Measurements from ENCODE around the gene BLCAP. TPM values are rescaled to one million over a fixed set of nuclear protein-coding genes. Genes with fewer than 3 reads are reported as not detected.
A peak's percentile ranks its signal among the peaks of the same experiment; 100 is the strongest.
"Not testable (repeated sequence)": the region's sequence is repeated elsewhere in the genome, so short reads cannot be mapped to it uniquely, and the experiment has no call there.

BLCAP gene
- polyA plus RNA-seq, 4 donors, result 78.4 to 88.1 (median 84.9) TPM

GRCh38 chr20:37558779-37559178 lies 31.1 kb upstream of the BLCAP start:
- DNase-seq (ENCODE audit: low read depth in 4 of 4, low spot score in 3 of 4), result no peak

- DNase-seq (ENCODE audit: low read depth in 4 of 4, low spot score in 3 of 4), result no peak
These were observed 30.6 kb upstream of the BLCAP start for GRCh38 chr20:37558306-37558705.

GRCh38 chr20:37556538-37556937 lies 28.9 kb upstream of the BLCAP start:
- no peak for DNase-seq (ENCODE audit: low read depth in 4 of 4, low spot score in 3 of 4)

- DNase-seq (ENCODE audit: low read depth in 4 of 4, low spot score in 3 of 4), result not testable (repeated sequence)
These were observed 27.1 kb upstream of the BLCAP start for GRCh38 chr20:37554721-37555298.

- no peak for DNase-seq (ENCODE audit: low read depth in 4 of 4, low spot score in 3 of 4)
These were observed 24.7 kb upstream of the BLCAP start for GRCh38 chr20:37552415-37552814.

- not testable (repeated sequence) for DNase-seq (ENCODE audit: low read depth in 4 of 4, low spot score in 3 of 4)
These were observed 24.0 kb upstream of the BLCAP start for GRCh38 chr20:37551660-37552059.

- not testable (repeated sequence) for DNase-seq (ENCODE audit: low read depth in 4 of 4, low spot score in 3 of 4)
These were observed 22.6 kb upstream of the BLCAP start for GRCh38 chr20:37550101-37550920.

- DNase-seq (ENCODE audit: low read depth in 4 of 4, low spot score in 3 of 4), result no peak
These were observed 20.2 kb upstream of the BLCAP start for GRCh38 chr20:37547912-37548311.

- DNase-seq (ENCODE audit: low read depth in 4 of 4, low spot score in 3 of 4), result no peak
These were observed 17.8 kb upstream of the BLCAP start for GRCh38 chr20:37545516-37545915.

- no peak for DNase-seq (ENCODE audit: low read depth in 4 of 4, low spot score in 3 of 4)
These were observed 16.7 kb upstream of the BLCAP start for GRCh38 chr20:37544386-37544785.

GRCh38 chr20:37543828-37544227 lies 16.2 kb upstream of the BLCAP start:
- DNase-seq (ENCODE audit: low read depth in 4 of 4, low spot score in 3 of 4), result no peak

GRCh38 chr20:37542281-37542680 lies 14.6 kb upstream of the BLCAP start:
- no peak for DNase-seq (ENCODE audit: low read depth in 4 of 4, low spot score in 3 of 4)

GRCh38 chr20:37541326-37541725 lies 13.7 kb upstream of the BLCAP start:
- DNase-seq (ENCODE audit: low read depth in 4 of 4, low spot score in 3 of 4), result no peak

- DNase-seq (ENCODE audit: low read depth in 4 of 4, low spot score in 3 of 4), result not testable (repeated sequence)
These were observed 13.2 kb upstream of the BLCAP start for GRCh38 chr20:37540838-37541237.

- DNase-seq (ENCODE audit: low read depth in 4 of 4, low spot score in 3 of 4), result no peak
These were observed 12.3 kb upstream of the BLCAP start for GRCh38 chr20:37540001-37540400.

GRCh38 chr20:37539424-37539823 lies 11.7 kb upstream of the BLCAP start:
- no peak for DNase-seq (ENCODE audit: low read depth in 4 of 4, low spot score in 3 of 4)

GRCh38 chr20:37538003-37538402 lies 10.3 kb upstream of the BLCAP start:
- DNase-seq (ENCODE audit: low read depth in 4 of 4, low spot score in 3 of 4), result no peak

- no peak for DNase-seq (ENCODE audit: low read depth in 4 of 4, low spot score in 3 of 4)
These were observed 9.8 kb upstream of the BLCAP start for GRCh38 chr20:37537505-37537904.

- no peak for DNase-seq (ENCODE audit: low read depth in 4 of 4, low spot score in 3 of 4)
These were observed 7.9 kb upstream of the BLCAP start for GRCh38 chr20:37535443-37536132.

GRCh38 chr20:37534401-37535157 lies 6.9 kb upstream of the BLCAP start:
- DNase-seq (ENCODE audit: low read depth in 4 of 4, low spot score in 3 of 4), result peak in 3 of 4 donors; percentile 70 to 79 (median 70)

- no peak for DNase-seq (ENCODE audit: low read depth in 4 of 4, low spot score in 3 of 4)
These were observed 5.6 kb upstream of the BLCAP start for GRCh38 chr20:37533154-37533715.

All from right renal pelvis (tissue), 4 donors.